ENCODE data around the gene STK31. TPM values are rescaled to one million over a fixed set of nuclear protein-coding genes. Genes with fewer than 3 reads are reported as not detected.
A peak's percentile ranks its signal among the peaks of the same experiment; 100 is the strongest.

STK31 gene
- total RNA-seq, 1 donor from 2014 or later = 2.8 TPM

GRCh38 chr7:23712368-23713284 lies 2.6 kb downstream of the STK31 start:
- H3K4me1 ChIP-seq = no peaks in the 10 kb centered on the region
- H3K27me3 ChIP-seq = no peaks in the 10 kb centered on the region
- no peaks in the 10 kb centered on the region for H3K79me2 ChIP-seq (ENCODE audit: low read depth)
- H3F3A ChIP-seq (ENCODE audit: low read depth) = no peaks in the 10 kb centered on the region
- no peaks in the 10 kb centered on the region for H3K36me3 ChIP-seq
- H2AFZ ChIP-seq (replicated peaks) = peak overlapping the region; percentile 26
- no peak overlapping the region for H3K4me3 ChIP-seq
- no peaks in the 10 kb centered on the region for H3K36me3 Mint-ChIP-seq
- H3K27me3 Mint-ChIP-seq (ENCODE audit: insufficient read depth, low read depth) = no peaks in the 10 kb centered on the region
- no peak overlapping the region for H3K4me2 ChIP-seq
- H3K4me3 Mint-ChIP-seq = no peak overlapping the region
- no peaks in the 10 kb centered on the region for H3K9me3 ChIP-seq (ENCODE audit: low read depth)
- no peaks in the 10 kb centered on the region for H4K20me1 ChIP-seq (ENCODE audit: low read depth)
- TF ChIP-seq EZH2phosphoT487 (IDR thresholded peaks at IDR 0.05) (no peak), EZH2 (IDR thresholded peaks at IDR 0.05) (no peak), CTCF (IDR thresholded peaks at IDR 0.05) (peak; percentile 82)
- no peak overlapping the region for H3K27ac Mint-ChIP-seq
- H3K9me3 Mint-ChIP-seq = no peaks in the 10 kb centered on the region
- H3K9ac ChIP-seq = no peak overlapping the region
- peak; percentile 67 for DNase-seq (ENCODE audit: low spot score)
- no peak overlapping the region for H3K27ac ChIP-seq
- no peaks in the 10 kb centered on the region for H3K4me1 Mint-ChIP-seq

- no peaks in the 10 kb centered on the region for H3K9me3 Mint-ChIP-seq
Observed at GRCh38 chr7:23713285-23714149, 3.5 kb downstream of the STK31 start.

GRCh38 chr7:23714150-23714464 lies 4.1 kb downstream of the STK31 start:
- H3K4me3 ChIP-seq = no peak overlapping the region
- TF ChIP-seq EZH2 (IDR thresholded peaks at IDR 0.05) = no peak
- H3K4me1 ChIP-seq = no peaks in the 10 kb centered on the region
- no peak overlapping the region for H3K4me3 Mint-ChIP-seq
- H3K9ac ChIP-seq = no peak overlapping the region
- H3K36me3 ChIP-seq = no peaks in the 10 kb centered on the region
- H3K27me3 Mint-ChIP-seq (ENCODE audit: insufficient read depth, low read depth) = no peaks in the 10 kb centered on the region
- no peak overlapping the region for H3K4me2 ChIP-seq
- H3K9me3 Mint-ChIP-seq = no peaks in the 10 kb centered on the region
- no peaks in the 10 kb centered on the region for H3K79me2 ChIP-seq (ENCODE audit: low read depth)
- H3F3A ChIP-seq (ENCODE audit: low read depth) = no peaks in the 10 kb centered on the region
- H3K9me3 ChIP-seq (ENCODE audit: low read depth) = no peaks in the 10 kb centered on the region
- no peak overlapping the region for H3K27ac Mint-ChIP-seq
- H3K36me3 Mint-ChIP-seq = no peaks in the 10 kb centered on the region
- no peak for DNase-seq (ENCODE audit: low spot score)
- no peak overlapping the region for H3K27ac ChIP-seq
- no peaks in the 10 kb centered on the region for H3K4me1 Mint-ChIP-seq
- no peak overlapping the region for H2AFZ ChIP-seq (replicated peaks)
- H3K27me3 ChIP-seq = no peaks in the 10 kb centered on the region
- H4K20me1 ChIP-seq (ENCODE audit: low read depth) = no peaks in the 10 kb centered on the region

More at GRCh38 chr7:23713285-23714149, 3.5 kb downstream of the STK31 start:
- Histone ChIP-seq H3K9me3 (ENCODE audit: low read depth) (no peaks in the 10 kb centered on the region), H3K27me3 (no peaks in the 10 kb centered on the region), H3K4me2 (no peak overlapping the region), H3K4me3 (no peak overlapping the region), H3F3A (ENCODE audit: low read depth) (no peaks in the 10 kb centered on the region), H3K4me1 (no peaks in the 10 kb centered on the region), H4K20me1 (ENCODE audit: low read depth) (no peaks in the 10 kb centered on the region), H3K79me2 (ENCODE audit: low read depth) (no peaks in the 10 kb centered on the region), H2AFZ (replicated peaks) (no peak overlapping the region), H3K27ac (no peak overlapping the region), H3K36me3 (no peaks in the 10 kb centered on the region), H3K9ac (no peak overlapping the region)
- no peak for DNase-seq (ENCODE audit: low spot score)
- H3K4me1 Mint-ChIP-seq = no peaks in the 10 kb centered on the region
- no peak overlapping the region for H3K4me3 Mint-ChIP-seq
- H3K36me3 Mint-ChIP-seq = no peaks in the 10 kb centered on the region
- H3K27me3 Mint-ChIP-seq (ENCODE audit: insufficient read depth, low read depth) = no peaks in the 10 kb centered on the region
- H3K27ac Mint-ChIP-seq = no peak overlapping the region
- no peak for TF ChIP-seq EZH2phosphoT487 (IDR thresholded peaks at IDR 0.05)
- no peak for TF ChIP-seq CTCF (IDR thresholded peaks at IDR 0.05)
- no peak for TF ChIP-seq EZH2 (IDR thresholded peaks at IDR 0.05)

Measured in neural progenitor cell (in vitro differentiated cells).